Uterus (tissue), 4 donors: ENCODE data around the gene ORAI3. TPM values are rescaled to one million over a fixed set of nuclear protein-coding genes. Genes with fewer than 3 reads are reported as not detected.
A peak's percentile ranks its signal among the peaks of the same experiment; 100 is the strongest.

Source experiments
- DNase-seq, 2 donors: peaks; one replicate each; pipeline ENCODE4 v3.0.0-alpha.2; 2019 to 2020
- H3K27ac ChIP-seq, 2 donors: fragments of 200-600 bp; sonication (generic); 1 replicate in 1 of 2; 2 replicates in 1 of 2; pipeline ENCODE4 v1.5.1; 2016 to 2018
- H3K27me3 ChIP-seq, 2 donors: fragments of 200-600 bp; sonication (generic); one replicate each; pipeline ENCODE4 v1.5.1; 2018 to 2019; ENCODE audit warnings: control low read depth in 1 of 2
- H3K36me3 ChIP-seq, 2 donors: fragments of 200-600 bp; sonication (generic); one replicate each; pipeline ENCODE4 v1.5.1; 2019; ENCODE audit warnings: control low read depth in 1 of 2
- H3K4me1 ChIP-seq, 2 donors: fragments of 200-600 bp; sonication (generic); one replicate each; pipeline ENCODE4 v1.5.1; 2018 to 2019; ENCODE audit warnings: control low read depth in 1 of 2
- H3K4me3 ChIP-seq, 2 donors: fragments of 200-600 bp; sonication (generic); 1 replicate in 1 of 2; 2 replicates in 1 of 2; pipeline ENCODE4 v1.5.1; 2018 to 2019; ENCODE audit warnings: mild to moderate bottlenecking in 1 of 2
- H3K9me3 ChIP-seq, 2 donors: fragments of 200-600 bp; sonication (generic); one replicate each; pipeline ENCODE4 v1.5.1; 2019; ENCODE audit warnings: control low read depth in 1 of 2
- CTCF ChIP-seq, 4 experiments: fragments of 200-600 bp in 2 of 4; fragments of 450-650 bp in 2 of 4; sonication (generic) in 2 of 4; IDR thresholded peaks; one replicate each; pipeline ENCODE4 v1.5.1; 2016 to 2019; ENCODE audit warnings: antibody characterized with exemption in 4 of 4, mild to moderate bottlenecking in 2 of 4, moderate library complexity in 1 of 4
- POLR2A ChIP-seq, 2 donors: fragments of 450-650 bp; IDR thresholded peaks; one replicate each; pipeline ENCODE4 v1.6.1; 2016; ENCODE audit warnings: antibody characterized with exemption in 2 of 2, mild to moderate bottlenecking in 1 of 2, moderate library complexity in 1 of 2
- intact Hi-C: fragments of 100-400 bp; cut with DNase I; formaldehyde crosslinking; loops from one replicate; pipeline ENCODE4 v1.15.1; 2023; ENCODE audit warnings: low total_unique reads
- total RNA-seq, 4 donors: library from RNA; depleted of rRNA in 3 of 4; stranded (reverse); fragments of >200 nt in 3 of 4; gene quantifications; one replicate each; pipeline versions ENCODE4 v1.1.0 to v1.2.4, GENCODE V29; 2014 to 2023
- donor health status: DM: yes; HTN: yes; CAD: no.

The ORAI3 gene
- total RNA-seq, result 10 to 100 TPM; 21.7 to 65.0 (median 27.9) TPM

- H3K27me3 ChIP-seq, result no peaks in the 10 kb centered on the region
- intact Hi-C loops, result no loop called here
- no peaks in the 10 kb centered on the region for H3K36me3 ChIP-seq
- H3K9me3 ChIP-seq, result no peaks in the 10 kb centered on the region
- peak; percentile 72 to 77 for DNase-seq
- peak within 1 kb of the TSS; percentile 57 to 70 for H3K4me3 ChIP-seq
- H3K4me1 ChIP-seq, result peaks cover 0 to 11% of the 10 kb centered on the region in 2 donors
- peak within 1 kb of the TSS; percentile 86 to 87 for H3K27ac ChIP-seq
- peak in 1 of 4 experiments; percentile 13 for TF ChIP-seq CTCF (IDR thresholded peaks at IDR 0.05)
- TF ChIP-seq POLR2A (IDR thresholded peaks at IDR 0.05), result peak; percentile 33 to 58
Observed at GRCh38 chr16:30948667-30949649, at the start of gene ORAI3. Gene ORAI3, plus strand, starts transcription at chr16:30949068. Its CDS starts 222 bp downstream, at chr16:30949290.

- no peaks in the 10 kb centered on the region for H3K27me3 ChIP-seq
- H3K4me3 ChIP-seq, result no peak overlapping the region
- no peak overlapping the region for H3K27ac ChIP-seq
- H3K9me3 ChIP-seq, result no peaks in the 10 kb centered on the region
- TF ChIP-seq POLR2A (IDR thresholded peaks at IDR 0.05), result no peak
- TF ChIP-seq CTCF (IDR thresholded peaks at IDR 0.05), result no peak
- DNase-seq, result no peak
- no peaks in the 10 kb centered on the region for H3K36me3 ChIP-seq
- H3K4me1 ChIP-seq, result no peaks in the 10 kb centered on the region
- intact Hi-C loops, result no loop called here
Observed at GRCh38 chr16:30899794-30900193, 49.1 kb upstream of the ORAI3 start.

- intact Hi-C loops, result no loop called here
- H3K36me3 ChIP-seq, result no peaks in the 10 kb centered on the region
- no peaks in the 10 kb centered on the region for H3K4me1 ChIP-seq
- no peak overlapping the region for H3K4me3 ChIP-seq
- no peaks in the 10 kb centered on the region for H3K9me3 ChIP-seq
- no peaks in the 10 kb centered on the region for H3K27me3 ChIP-seq
- no peak overlapping the region for H3K27ac ChIP-seq
- no peak for TF ChIP-seq POLR2A (IDR thresholded peaks at IDR 0.05)
- TF ChIP-seq CTCF (IDR thresholded peaks at IDR 0.05), result no peak
- no peak for DNase-seq
Observed at GRCh38 chr16:30900588-30900987, 48.3 kb upstream of the ORAI3 start.

GRCh38 chr16:30901201-30902028 lies 47.5 kb upstream of the ORAI3 start:
- intact Hi-C loops, result no loop called here
- TF ChIP-seq POLR2A (IDR thresholded peaks at IDR 0.05) (no peak), CTCF (IDR thresholded peaks at IDR 0.05) (no peak)

More at GRCh38 chr16:30901201-30902028, 47.5 kb upstream of the ORAI3 start:
- DNase-seq, result no peak
- no peaks in the 10 kb centered on the region for H3K36me3 ChIP-seq
- peak overlapping the region; percentile 82 to 94 for H3K27ac ChIP-seq
- H3K9me3 ChIP-seq, result no peaks in the 10 kb centered on the region
- H3K4me3 ChIP-seq, result peak overlapping the region; percentile 29 to 45
- no peaks in the 10 kb centered on the region for H3K27me3 ChIP-seq
- no peaks in the 10 kb centered on the region for H3K4me1 ChIP-seq
